SK-N-SH treated with all-trans-retinoic acid at 6 μM for 48 hours (cell line): ENCODE measurements around the gene CYP4A22.

Source experiments
- ATAC-seq: fragments of 200-7000 bp; cut with Tn5 transposase; 3 replicates; pipeline ENCODE4 v1.9.1; 2020; ENCODE audit warnings: mild to moderate bottlenecking, moderate library complexity
- ARNTL ChIP-seq: fragments of 450-650 bp; formaldehyde crosslinking; IDR thresholded peaks from 2 replicates; pipeline ENCODE4 v1.5.0; 2020; ENCODE audit warnings: low read depth, mild to moderate bottlenecking, moderate library complexity, borderline replicate concordance
- BACH2 ChIP-seq: fragments of 250-450 bp; sonication (Bioruptor Pico); IDR thresholded peaks from 2 replicates; pipeline ENCODE4 v1.9.0; 2021; ENCODE audit warnings: mild to moderate bottlenecking, borderline replicate concordance
- CREB5 ChIP-seq: fragments of 250-450 bp; sonication (Bioruptor Pico); IDR thresholded peaks from 2 replicates; pipeline ENCODE4 v1.5.1; 2020; ENCODE audit warnings: low read depth, mild to moderate bottlenecking, moderate library complexity
- CSDC2 ChIP-seq: fragments of 250-450 bp; sonication (Bioruptor Pico); IDR thresholded peaks from 2 replicates; pipeline ENCODE4 v1.5.0; 2020; ENCODE audit warnings: mild to moderate bottlenecking, moderate library complexity
- ESRRG ChIP-seq: fragments of 250-450 bp; sonication (Bioruptor Pico); IDR thresholded peaks from 2 replicates; pipeline ENCODE4 v1.6.1; 2021; ENCODE audit warnings: mild to moderate bottlenecking
- GLIS3 ChIP-seq: fragments of 250-450 bp; sonication (Bioruptor Pico); IDR thresholded peaks from 2 replicates; pipeline ENCODE4 v1.5.0; 2020; ENCODE audit warnings: mild to moderate bottlenecking, moderate library complexity
- ISL1 ChIP-seq: fragments of 250-450 bp; sonication (Bioruptor Pico); IDR thresholded peaks from 2 replicates; pipeline ENCODE4 v2.1.2; 2022; ENCODE audit warnings: mild to moderate bottlenecking, moderate library complexity
- OSR1 ChIP-seq: fragments of 250-450 bp; sonication (Bioruptor Pico); IDR thresholded peaks from 2 replicates; pipeline ENCODE4 v1.8.0; 2022; ENCODE audit warnings: moderate library complexity, mild to moderate bottlenecking, inconsistent platforms
- PATZ1 ChIP-seq: fragments of 250-450 bp; sonication (Bioruptor Pico); IDR thresholded peaks from 2 replicates; pipeline ENCODE4 v1.8.0; 2020; ENCODE audit warnings: mild to moderate bottlenecking, moderate library complexity, borderline replicate concordance
- POU6F1 ChIP-seq: fragments of 250-450 bp; sonication (Bioruptor Pico); IDR thresholded peaks from 2 replicates; pipeline ENCODE4 v1.8.0; 2021; ENCODE audit warnings: low read depth, mild to moderate bottlenecking, moderate library complexity, borderline replicate concordance
- PPARA ChIP-seq: fragments of 250-450 bp; sonication (Bioruptor Pico); IDR thresholded peaks from 2 replicates; pipeline ENCODE4 v1.5.0; 2020; ENCODE audit warnings: mild to moderate bottlenecking, borderline replicate concordance
- RARB ChIP-seq: fragments of 250-450 bp; sonication (Bioruptor Pico); IDR thresholded peaks from 2 replicates; pipeline ENCODE4 v1.8.0; 2021; ENCODE audit warnings: mild to moderate bottlenecking, moderate library complexity
- SNAI2 ChIP-seq: fragments of 250-450 bp; sonication (Bioruptor Pico); IDR thresholded peaks from 2 replicates; pipeline ENCODE4 v1.5.0; 2020; ENCODE audit warnings: mild to moderate bottlenecking, moderate library complexity
- TCF4 ChIP-seq: fragments of 250-450 bp; sonication (Bioruptor Pico); IDR thresholded peaks from 2 replicates; pipeline ENCODE4 v1.8.0; 2021; ENCODE audit warnings: mild to moderate bottlenecking, moderate library complexity, borderline replicate concordance
- TOX ChIP-seq: fragments of 250-450 bp; sonication (Bioruptor Pico); IDR thresholded peaks from 2 replicates; pipeline ENCODE4 v1.8.0; 2021; ENCODE audit warnings: mild to moderate bottlenecking, moderate library complexity, borderline replicate concordance
- TSHZ2 ChIP-seq: fragments of 250-450 bp; sonication (Bioruptor Pico); IDR thresholded peaks from 2 replicates; pipeline ENCODE4 v1.5.0; 2020; ENCODE audit warnings: mild to moderate bottlenecking, moderate library complexity
- ZC3H10 ChIP-seq: fragments of 250-450 bp; sonication (Bioruptor Pico); IDR thresholded peaks from 2 replicates; pipeline ENCODE4 v1.5.1; 2021; ENCODE audit warnings: mild to moderate bottlenecking, moderate library complexity
- ZFP3 ChIP-seq: fragments of 250-450 bp; sonication (Bioruptor Pico); IDR thresholded peaks from 2 replicates; pipeline ENCODE4 v1.5.0; 2020; ENCODE audit warnings: mild to moderate bottlenecking, moderate library complexity
- ZNF565 ChIP-seq: fragments of 450-650 bp; formaldehyde crosslinking; conservative IDR thresholded peaks from 2 replicates; pipeline ENCODE4 v1.5.0; 2020; ENCODE audit warnings: low read depth, mild to moderate bottlenecking, moderate library complexity
- ZNF70 ChIP-seq: fragments of 450-650 bp; formaldehyde crosslinking; IDR thresholded peaks from 2 replicates; pipeline ENCODE4 v1.5.0; 2020; ENCODE audit warnings: mild to moderate bottlenecking, moderate library complexity
- ZNF8 ChIP-seq: fragments of 450-650 bp; formaldehyde crosslinking; IDR thresholded peaks from 2 replicates; pipeline ENCODE4 v1.5.0; 2020; ENCODE audit warnings: mild to moderate bottlenecking, moderate library complexity
- TF ChIP-seq, protein P1 (sequence below): fragments of 250-450 bp; sonication (Bioruptor Pico); IDR thresholded peaks from 2 replicates; pipeline ENCODE4 v1.5.1; 2021; ENCODE audit warnings: mild to moderate bottlenecking, moderate library complexity

The CYP4A22 gene

GRCh38 chr1:47179017-47179987 is 42.1 kb downstream of the CYP4A22 start:
- ATAC-seq = peak; percentile 90
- TF ChIP-seq, protein P1, sequence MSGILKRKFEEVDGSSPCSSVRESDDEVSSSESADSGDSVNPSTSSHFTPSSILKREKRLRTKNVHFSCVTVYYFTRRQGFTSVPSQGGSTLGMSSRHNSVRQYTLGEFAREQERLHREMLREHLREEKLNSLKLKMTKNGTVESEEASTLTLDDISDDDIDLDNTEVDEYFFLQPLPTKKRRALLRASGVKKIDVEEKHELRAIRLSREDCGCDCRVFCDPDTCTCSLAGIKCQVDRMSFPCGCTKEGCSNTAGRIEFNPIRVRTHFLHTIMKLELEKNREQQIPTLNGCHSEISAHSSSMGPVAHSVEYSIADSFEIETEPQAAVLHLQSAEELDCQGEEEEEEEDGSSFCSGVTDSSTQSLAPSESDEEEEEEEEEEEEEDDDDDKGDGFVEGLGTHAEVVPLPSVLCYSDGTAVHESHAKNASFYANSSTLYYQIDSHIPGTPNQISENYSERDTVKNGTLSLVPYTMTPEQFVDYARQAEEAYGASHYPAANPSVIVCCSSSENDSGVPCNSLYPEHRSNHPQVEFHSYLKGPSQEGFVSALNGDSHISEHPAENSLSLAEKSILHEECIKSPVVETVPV (CRISPR knock-in tag) = no peak
- TF ChIP-seq ESRRG (CRISPR knock-in tag) = no peak
- no peak for TF ChIP-seq POU6F1 (CRISPR knock-in tag)
- TF ChIP-seq ZC3H10 (CRISPR knock-in tag) = no peak
- TF ChIP-seq TCF4 (CRISPR knock-in tag) = no peak
- no peak for TF ChIP-seq RARB (CRISPR knock-in tag)
- no peak for TF ChIP-seq PATZ1 (CRISPR knock-in tag)
- no peak for TF ChIP-seq CSDC2
- no peak for TF ChIP-seq CREB5 (CRISPR knock-in tag)
- TF ChIP-seq BACH2 (CRISPR knock-in tag) = no peak
- no peak for TF ChIP-seq GLIS3 (CRISPR knock-in tag)
- TF ChIP-seq ZNF8 (CRISPR knock-in tag) = no peak
- TF ChIP-seq ZNF565 (CRISPR knock-in tag) = no peak

GRCh38 chr1:47179988-47180563 is 42.8 kb downstream of the CYP4A22 start:
- no peak for ATAC-seq
- TF ChIP-seq PPARA (CRISPR knock-in tag) (no peak), ZNF8 (CRISPR knock-in tag) (no peak), ZFP3 (CRISPR knock-in tag) (no peak), ZNF565 (CRISPR knock-in tag) (no peak), ARNTL (no peak), ISL1 (no peak), CSDC2 (no peak), TSHZ2 (CRISPR knock-in tag) (no peak), SNAI2 (CRISPR knock-in tag) (no peak)

DNA sequence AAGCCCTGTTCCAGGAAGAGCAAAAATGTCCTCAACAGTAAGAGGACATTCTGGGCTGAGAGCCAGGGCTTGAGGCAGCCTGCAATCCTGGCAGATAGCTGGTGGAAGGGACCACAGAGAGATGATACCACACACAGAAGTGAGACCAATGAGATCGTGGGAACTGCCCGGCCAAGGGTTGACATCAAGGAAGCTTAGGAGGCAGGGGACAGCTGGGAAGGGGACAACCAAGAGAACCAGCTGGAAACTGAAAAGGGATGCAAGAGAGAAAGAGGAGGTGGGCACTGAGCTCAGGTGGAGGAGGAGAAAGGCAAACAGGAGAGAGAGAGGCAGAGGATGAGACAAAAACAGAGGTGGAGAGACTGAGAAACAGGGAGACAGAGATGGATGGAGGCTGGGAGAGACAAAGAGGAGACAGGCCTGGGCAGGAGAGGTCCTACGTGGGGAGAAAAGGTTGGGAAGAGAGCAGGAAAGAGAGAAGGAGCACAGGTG is 43.4 kb downstream of the CYP4A22 start:
- ATAC-seq = no peak
- TF ChIP-seq ZNF70 (CRISPR knock-in tag) (no peak), RARB (CRISPR knock-in tag) (no peak), TOX (CRISPR knock-in tag) (no peak), ISL1 (no peak), ZFP3 (CRISPR knock-in tag) (no peak), TCF4 (CRISPR knock-in tag) (no peak), ZNF8 (CRISPR knock-in tag) (no peak), GLIS3 (CRISPR knock-in tag) (no peak), TSHZ2 (CRISPR knock-in tag) (no peak), POU6F1 (CRISPR knock-in tag) (no peak), OSR1 (CRISPR knock-in tag) (no peak), BACH2 (CRISPR knock-in tag) (no peak)
